Endodermal cell (in vitro differentiated cells): Measurements from ENCODE around the gene OBSCN. TPM values are rescaled to one million over a fixed set of nuclear protein-coding genes. Genes with fewer than 3 reads are reported as not detected.

Experiments used
- DNase-seq: peaks from one replicate; pipeline ENCODE4 v3.0.0-alpha.2; 2017
- H3K27ac ChIP-seq: 2 replicates; pipeline ENCODE4 v1.5.1; 2013; ENCODE audit warnings: mild to moderate bottlenecking, low read depth, low read length, moderate library complexity
- H3K27me3 ChIP-seq: 2 replicates; pipeline ENCODE4 v1.6.1; 2013; ENCODE audit warnings: mild to moderate bottlenecking, low read length, moderate library complexity; ENCODE audit not compliant: insufficient read depth, control insufficient read depth, poor library complexity, severe bottlenecking
- H3K36me3 ChIP-seq: 2 replicates; pipeline ENCODE4 v1.7.0; 2013; ENCODE audit warnings: mild to moderate bottlenecking, low read length, moderate library complexity; ENCODE audit not compliant: control insufficient read depth, insufficient read depth
- H3K4me1 ChIP-seq: one replicate; pipeline ENCODE4 v1.7.0; 2013; ENCODE audit warnings: low read length; ENCODE audit not compliant: control insufficient read depth, insufficient read depth
- H3K4me3 ChIP-seq: 2 replicates; pipeline ENCODE4 v1.5.1; 2013; ENCODE audit warnings: mild to moderate bottlenecking, low read length, moderate library complexity
- H3K9ac ChIP-seq: 2 replicates; pipeline ENCODE4 v1.6.1; 2013; ENCODE audit warnings: mild to moderate bottlenecking, low read length, moderate library complexity; ENCODE audit not compliant: poor library complexity, severe bottlenecking; ENCODE audit errors: extremely low read depth
- H3K9me3 ChIP-seq: 2 replicates; pipeline ENCODE4 v1.6.1; 2013; ENCODE audit warnings: mild to moderate bottlenecking, low read length, moderate library complexity; ENCODE audit not compliant: control insufficient read depth
- H3K27ac Mint-ChIP-seq: 2 replicates; pipeline ENCODE4 v1.8.0; 2020; ENCODE audit warnings: mixed read lengths
- H3K27me3 Mint-ChIP-seq: 2 replicates; pipeline ENCODE4 v1.8.0; 2021; ENCODE audit warnings: mild to moderate bottlenecking, mixed read lengths; ENCODE audit not compliant: insufficient read depth
- H3K36me3 Mint-ChIP-seq: 2 replicates; pipeline ENCODE4 v1.8.0; 2020; ENCODE audit warnings: low read depth, mixed read lengths
- H3K4me1 Mint-ChIP-seq: 2 replicates; pipeline ENCODE4 v1.8.0; 2020; ENCODE audit warnings: mixed read lengths
- H3K4me3 Mint-ChIP-seq: 2 replicates; pipeline ENCODE4 v1.8.0; 2020; ENCODE audit warnings: mild to moderate bottlenecking, moderate library complexity, mixed read lengths
- H3K9me3 Mint-ChIP-seq: 2 replicates; pipeline ENCODE4 v1.8.0; 2020; ENCODE audit warnings: mild to moderate bottlenecking, mixed read lengths
- WGBS, 2 experiments: methylation state at CpG; one replicate each; pipeline versions ENCODE4 v1.1.5 to v1.1.7; 2013; ENCODE audit warnings: missing lambda C conversion rate in 2 of 2, mixed read lengths in 1 of 2; ENCODE audit not compliant: insufficient coverage in 1 of 2, insufficient read length in 1 of 2; 5-methylcytosine and 5-hydroxymethylcytosine counted together
- total RNA-seq, 2 donors: library from RNA; stranded (reverse); fragmentation: NEBNext Ultra II Directional in 1 of 2; extraction: Animal tissue kit (Norgen Biotek cat#: 25700) in 1 of 2; gene quantifications; 2 replicates in 1 of 2; 3 replicates in 1 of 2; pipeline ENCODE4 v1.2.1, GENCODE V29; 2021
- TF ChIP-seq, protein P1 (sequence below): fragments of 200-600 bp; sonication (generic); conservative IDR thresholded peaks from 2 replicates; pipeline ENCODE4 v1.5.0; 2021; ENCODE audit warnings: antibody characterized with exemption, mild to moderate bottlenecking

Gene OBSCN
- total RNA-seq, 2 donors from 2014 or later = 53.7 to 68.9 TPM

DNA sequence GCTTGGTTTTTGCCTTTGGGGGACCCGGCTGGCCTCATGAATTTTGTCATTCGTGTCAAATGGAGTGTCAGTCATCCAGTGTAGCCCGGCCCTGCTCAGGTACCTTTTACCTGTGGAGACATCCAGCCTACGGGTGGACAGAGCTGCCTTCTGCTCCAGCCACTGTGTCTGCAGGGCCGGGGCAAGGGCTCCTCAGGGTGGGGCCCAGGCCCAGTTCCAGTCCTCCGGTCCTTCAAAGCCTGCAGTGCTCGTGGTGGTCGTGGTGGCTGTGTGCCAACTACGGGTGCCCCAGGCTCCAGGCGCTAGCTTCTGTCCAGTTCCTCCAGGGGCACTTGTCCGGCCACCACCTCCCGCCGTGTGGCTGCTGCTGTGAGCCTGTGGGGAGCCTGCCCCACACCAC lies 144.0 kb downstream of the OBSCN start:
- Histone ChIP-seq H3K27ac (no peak overlapping the region), H3K9ac (no peak overlapping the region), H3K4me3 (no peak overlapping the region), H3K36me3 (no peaks in the 10 kb centered on the region), H3K9me3 (no peaks in the 10 kb centered on the region), H3K4me1 (no peaks in the 10 kb centered on the region), H3K27me3 (no peaks in the 10 kb centered on the region)
- TF ChIP-seq, protein P1, sequence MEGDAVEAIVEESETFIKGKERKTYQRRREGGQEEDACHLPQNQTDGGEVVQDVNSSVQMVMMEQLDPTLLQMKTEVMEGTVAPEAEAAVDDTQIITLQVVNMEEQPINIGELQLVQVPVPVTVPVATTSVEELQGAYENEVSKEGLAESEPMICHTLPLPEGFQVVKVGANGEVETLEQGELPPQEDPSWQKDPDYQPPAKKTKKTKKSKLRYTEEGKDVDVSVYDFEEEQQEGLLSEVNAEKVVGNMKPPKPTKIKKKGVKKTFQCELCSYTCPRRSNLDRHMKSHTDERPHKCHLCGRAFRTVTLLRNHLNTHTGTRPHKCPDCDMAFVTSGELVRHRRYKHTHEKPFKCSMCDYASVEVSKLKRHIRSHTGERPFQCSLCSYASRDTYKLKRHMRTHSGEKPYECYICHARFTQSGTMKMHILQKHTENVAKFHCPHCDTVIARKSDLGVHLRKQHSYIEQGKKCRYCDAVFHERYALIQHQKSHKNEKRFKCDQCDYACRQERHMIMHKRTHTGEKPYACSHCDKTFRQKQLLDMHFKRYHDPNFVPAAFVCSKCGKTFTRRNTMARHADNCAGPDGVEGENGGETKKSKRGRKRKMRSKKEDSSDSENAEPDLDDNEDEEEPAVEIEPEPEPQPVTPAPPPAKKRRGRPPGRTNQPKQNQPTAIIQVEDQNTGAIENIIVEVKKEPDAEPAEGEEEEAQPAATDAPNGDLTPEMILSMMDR = no peak
- DNase-seq = no peak
- Mint-ChIP-seq H3K27me3 (no peaks in the 10 kb centered on the region), H3K27ac (no peak overlapping the region), H3K4me1 (no peaks in the 10 kb centered on the region), H3K36me3 (peaks cover 8% of the 10 kb centered on the region), H3K4me3 (no peak overlapping the region), H3K9me3 (no peaks in the 10 kb centered on the region)
- 94 to 98% methylated on average over 12 to 13 of the region's 13 CpGs for WGBS, 2 experiments

DNA sequence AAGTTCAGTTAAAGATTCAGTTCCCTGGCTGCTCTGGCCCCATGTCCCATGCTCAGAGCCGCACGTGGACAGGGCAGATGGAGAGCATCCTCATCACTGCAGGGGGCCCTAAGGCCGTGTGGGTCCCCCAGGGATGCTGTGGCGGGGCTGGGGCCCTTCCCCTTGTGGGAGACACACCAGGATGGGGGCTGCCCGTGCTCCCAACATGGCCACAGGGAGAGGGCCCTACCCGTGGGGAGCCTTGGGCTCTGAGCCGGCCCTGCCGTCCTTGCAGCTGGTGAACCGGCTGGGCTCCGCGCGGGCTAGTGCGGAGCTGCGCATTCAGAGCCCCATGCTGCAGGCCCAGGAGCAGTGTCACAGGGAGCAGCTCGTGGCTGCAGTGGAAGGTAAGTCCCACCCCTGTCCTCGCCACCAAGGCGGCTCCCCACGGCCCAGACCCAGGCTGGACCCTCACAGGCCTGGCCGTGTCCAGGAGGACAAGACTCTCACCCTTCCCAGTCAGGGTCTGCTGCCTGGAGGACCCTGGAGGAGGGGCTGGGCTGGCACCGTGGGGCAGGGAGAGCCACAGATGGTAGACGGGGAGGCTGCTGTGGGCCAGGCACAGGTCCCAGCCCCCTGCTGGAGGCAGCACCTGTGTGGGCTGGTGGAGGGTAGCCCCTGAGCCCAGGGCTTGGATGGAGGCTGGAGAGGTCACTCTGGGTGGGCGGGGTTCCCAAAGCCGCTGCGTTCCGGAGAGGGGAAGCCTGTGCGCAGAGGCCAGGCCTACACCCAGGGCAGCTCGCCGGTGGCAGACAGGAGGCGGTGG lies 145.0 kb downstream of the OBSCN start:
- TF ChIP-seq, protein P1 = no peak
- no peak overlapping the region for H3K27ac Mint-ChIP-seq
- 91 to 97% methylated on average over 15 to 29 of the region's 29 CpGs for WGBS, 2 experiments

DNA sequence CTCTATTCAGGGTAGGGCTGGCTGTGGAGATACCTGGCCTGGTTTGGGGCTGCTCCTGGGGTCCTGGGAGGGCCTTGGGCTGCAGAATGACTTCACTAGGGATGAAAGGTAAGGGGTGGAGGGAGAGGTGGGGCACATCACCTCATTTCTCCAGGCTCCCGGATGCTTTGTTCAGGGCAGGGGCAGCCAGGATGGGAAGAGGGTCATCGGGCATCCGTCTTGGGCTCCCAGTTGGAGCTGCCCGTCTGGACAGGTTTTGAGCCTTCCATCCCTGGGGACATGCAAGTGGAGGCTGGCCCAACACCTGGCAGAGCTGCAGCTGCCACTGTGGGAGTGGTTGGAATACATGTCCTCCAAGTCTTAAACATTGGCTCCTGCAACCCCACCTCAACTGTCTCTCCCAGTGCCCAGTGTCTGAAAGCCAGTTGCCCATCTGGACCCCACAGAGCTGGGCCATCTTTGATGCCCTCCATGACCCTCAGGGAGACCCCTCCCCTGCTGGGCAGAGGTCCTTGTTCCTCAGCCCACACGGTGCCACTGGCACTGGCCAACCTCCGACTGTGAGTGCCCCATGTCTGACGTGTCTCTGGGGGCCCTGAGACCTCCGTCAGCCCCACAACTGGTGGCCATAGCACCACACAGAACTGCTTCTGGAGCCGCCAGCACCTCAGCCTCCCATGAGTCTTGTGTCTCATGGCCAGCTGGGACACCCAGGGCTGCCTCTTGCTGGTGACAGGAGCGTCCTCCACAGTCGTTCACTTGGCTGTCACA lies 145.9 kb downstream of the OBSCN start:
- Histone ChIP-seq H3K27ac (no peak overlapping the region), H3K36me3 (no peaks in the 10 kb centered on the region), H3K4me1 (no peaks in the 10 kb centered on the region), H3K4me3 (no peak overlapping the region), H3K9ac (no peak overlapping the region), H3K27me3 (no peaks in the 10 kb centered on the region), H3K9me3 (no peaks in the 10 kb centered on the region)
- no peak for DNase-seq
- peaks cover 8% of the 10 kb centered on the region for H3K36me3 Mint-ChIP-seq
- H3K4me3 Mint-ChIP-seq = no peak overlapping the region
- TF ChIP-seq, protein P1 = no peak
- H3K27ac Mint-ChIP-seq = no peak overlapping the region
- H3K27me3 Mint-ChIP-seq = no peaks in the 10 kb centered on the region
- 87 to 92% methylated on average over 9 to 11 of the region's 11 CpGs for WGBS, 2 experiments
- peaks cover 2% of the 10 kb centered on the region for H3K9me3 Mint-ChIP-seq
- H3K4me1 Mint-ChIP-seq = no peaks in the 10 kb centered on the region

More for the DNA sequence above, 145.0 kb downstream of the OBSCN start:
- Histone ChIP-seq H3K27me3 (no peaks in the 10 kb centered on the region), H3K4me3 (no peak overlapping the region), H3K9ac (no peak overlapping the region), H3K36me3 (no peaks in the 10 kb centered on the region), H3K4me1 (no peaks in the 10 kb centered on the region), H3K27ac (no peak overlapping the region), H3K9me3 (no peaks in the 10 kb centered on the region)
- Mint-ChIP-seq H3K4me1 (no peaks in the 10 kb centered on the region), H3K9me3 (no peaks in the 10 kb centered on the region), H3K36me3 (peaks cover 8% of the 10 kb centered on the region), H3K4me3 (no peak overlapping the region), H3K27me3 (no peaks in the 10 kb centered on the region)
- no peak for DNase-seq
